GM15510 (cell line): ENCODE results near the gene FMO3.

ENCODE experiments used
- POLR2A ChIP-seq: IDR thresholded peaks from 3 replicates; pipeline ENCODE4 v1.6.1; 2011; ENCODE audit warnings: borderline replicate concordance; ENCODE audit not compliant: insufficient read length; ENCODE audit errors: extremely low read depth

Gene FMO3

DNA sequence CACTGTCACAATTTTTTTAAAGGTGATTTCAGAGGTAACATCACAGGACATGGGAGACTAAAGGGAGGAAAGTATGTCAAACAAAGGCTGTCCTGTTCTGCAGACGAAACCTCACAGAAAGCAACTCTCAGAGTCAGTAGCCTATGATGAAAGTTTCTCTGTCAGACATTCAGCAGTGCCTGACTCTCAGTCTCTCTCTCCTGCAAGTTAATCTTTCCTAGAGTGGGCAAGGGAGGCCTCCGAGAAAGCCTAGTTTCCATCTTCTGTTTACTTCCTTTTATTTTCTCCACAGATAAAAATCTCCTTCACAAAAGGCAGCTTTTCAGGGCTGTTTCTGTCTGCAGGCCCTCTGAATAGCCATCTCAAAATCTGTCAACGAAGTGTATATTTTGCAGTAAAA is 69.5 kb downstream of the FMO3 start:
- TF ChIP-seq POLR2A: no peak

DNA sequence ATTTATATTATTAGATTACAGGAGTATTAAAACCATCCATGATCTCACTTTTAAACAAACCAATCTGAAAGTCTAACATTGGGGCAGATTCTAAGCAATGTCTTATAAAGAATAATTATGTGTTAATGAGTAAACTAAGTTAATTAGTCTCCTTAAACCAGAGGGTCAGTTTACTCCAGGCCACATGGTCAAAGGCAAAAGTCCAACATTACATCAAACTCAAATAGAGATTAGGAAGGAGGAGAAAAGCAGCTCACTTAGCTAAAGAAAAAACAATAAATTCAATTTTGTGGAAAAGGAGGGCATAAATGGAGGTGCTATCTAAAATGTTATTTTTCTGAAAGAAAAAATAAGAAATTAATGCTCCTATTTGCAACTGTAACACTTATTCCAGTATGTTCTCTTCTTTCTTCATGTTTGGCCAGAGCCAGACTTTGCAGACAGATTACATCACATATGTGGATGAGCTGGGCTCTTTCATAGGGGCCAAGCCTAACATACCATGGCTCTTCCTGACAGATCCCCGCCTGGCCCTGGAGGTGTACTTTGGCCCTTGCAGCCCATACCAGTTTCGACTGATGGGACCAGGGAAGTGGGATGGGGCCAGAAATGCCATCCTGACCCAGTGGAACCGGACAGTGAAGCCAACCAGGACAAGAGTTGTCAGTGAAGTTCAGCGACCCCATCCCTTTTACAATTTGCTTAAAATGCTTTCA is 70.1 kb downstream of the FMO3 start:
- TF ChIP-seq POLR2A: no peak

DNA sequence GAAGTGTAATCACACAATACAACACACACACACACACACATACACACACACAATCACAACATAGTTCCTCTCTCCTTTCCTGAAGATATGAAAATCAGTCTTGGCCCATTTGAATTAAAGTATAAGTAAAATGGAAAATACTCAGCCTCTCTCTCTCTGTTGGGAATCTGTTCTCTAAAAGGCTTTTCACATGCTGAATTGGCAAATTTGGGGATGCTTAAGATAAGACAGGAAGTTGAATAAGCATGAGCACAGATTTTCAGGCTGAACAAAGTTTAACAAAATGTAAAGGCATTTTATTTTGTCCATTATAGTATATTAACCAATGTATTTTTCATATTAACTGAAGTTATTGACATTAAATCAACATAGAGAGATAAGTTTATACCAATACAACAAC is 70.7 kb downstream of the FMO3 start:
- TF ChIP-seq POLR2A: no peak

DNA sequence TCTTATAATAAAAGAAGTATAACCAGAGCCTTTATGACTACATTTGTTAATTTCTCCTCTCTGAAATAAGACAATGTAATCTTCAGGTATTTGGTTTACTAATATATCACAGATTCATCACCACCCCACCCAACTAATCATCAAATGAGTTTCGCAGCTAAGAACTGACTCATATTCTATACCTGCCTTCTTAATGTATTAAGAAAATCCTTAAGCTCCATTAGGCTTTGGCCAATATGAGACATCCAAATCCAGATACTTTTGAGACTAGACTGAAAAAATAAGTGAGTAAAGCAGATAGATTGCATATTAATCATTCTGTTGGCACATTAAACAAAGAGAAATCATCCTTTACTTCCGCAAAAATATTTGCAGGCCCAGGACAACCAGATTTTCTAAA is 75.7 kb downstream of the FMO3 start:
- no peak for TF ChIP-seq POLR2A
